Naive B cell (primary cell): ENCODE measurements around the gene RPS6KA4. TPM values are rescaled to one million over a fixed set of nuclear protein-coding genes. Genes with fewer than 3 reads are reported as not detected.

Source experiments
- ATAC-seq, 2 donors: fragments of 150-1000 bp; cut with Tn5 transposase; 2 replicates each; pipeline ENCODE4 v1.10.0; 2021; ENCODE audit warnings: low read depth in 2 of 2, mild to moderate bottlenecking in 2 of 2, moderate library complexity in 2 of 2
- DNase-seq: peaks from one replicate; pipeline ENCODE4 v3.0.0; 2022
- H3K27ac Mint-ChIP-seq, 6 donors: one replicate each; pipeline ENCODE4 v1.8.0; 2020 to 2022; ENCODE audit warnings: mild to moderate bottlenecking in 6 of 6, mixed read lengths in 6 of 6, moderate library complexity in 5 of 6, inconsistent platforms in 2 of 6
- H3K27me3 Mint-ChIP-seq, 3 donors: one replicate each; pipeline ENCODE4 v1.8.0; 2021 to 2022; ENCODE audit warnings: mixed read lengths in 3 of 3, mild to moderate bottlenecking in 1 of 3
- H3K36me3 Mint-ChIP-seq, 2 donors: one replicate each; pipeline ENCODE4 v1.8.0; 2020 to 2022; ENCODE audit warnings: mixed read lengths in 2 of 2, inconsistent platforms in 1 of 2, mild to moderate bottlenecking in 1 of 2
- H3K4me1 Mint-ChIP-seq, 3 donors: one replicate each; pipeline ENCODE4 v1.8.0; 2020 to 2022; ENCODE audit warnings: mixed read lengths in 3 of 3, inconsistent platforms in 1 of 3, mild to moderate bottlenecking in 1 of 3, moderate library complexity in 1 of 3
- H3K4me3 Mint-ChIP-seq, 8 donors: one replicate each; pipeline ENCODE4 v1.8.0; 2020 to 2022; ENCODE audit warnings: mild to moderate bottlenecking in 8 of 8, mixed read lengths in 8 of 8, moderate library complexity in 8 of 8, inconsistent platforms in 2 of 8
- H3K9me3 Mint-ChIP-seq, 7 donors: one replicate each; pipeline ENCODE4 v1.8.0; 2020 to 2022; ENCODE audit warnings: mixed read lengths in 7 of 7, mild to moderate bottlenecking in 5 of 7, inconsistent platforms in 2 of 7, moderate library complexity in 1 of 7
- polyA plus RNA-seq, 6 donors: library from polyadenylated mRNA; unstranded; fragments of 300-500 nt; fragmentation: Illumina TruSeq; gene quantifications; one replicate each; pipeline ENCODE4 v1.2.3, GENCODE V29; 2021; ENCODE audit warnings: low read depth in 6 of 6

RPS6KA4 gene
- polyA plus RNA-seq, 6 donors from 2014 or later = 1.1 to 8.3 (median 4.8) TPM

DNA sequence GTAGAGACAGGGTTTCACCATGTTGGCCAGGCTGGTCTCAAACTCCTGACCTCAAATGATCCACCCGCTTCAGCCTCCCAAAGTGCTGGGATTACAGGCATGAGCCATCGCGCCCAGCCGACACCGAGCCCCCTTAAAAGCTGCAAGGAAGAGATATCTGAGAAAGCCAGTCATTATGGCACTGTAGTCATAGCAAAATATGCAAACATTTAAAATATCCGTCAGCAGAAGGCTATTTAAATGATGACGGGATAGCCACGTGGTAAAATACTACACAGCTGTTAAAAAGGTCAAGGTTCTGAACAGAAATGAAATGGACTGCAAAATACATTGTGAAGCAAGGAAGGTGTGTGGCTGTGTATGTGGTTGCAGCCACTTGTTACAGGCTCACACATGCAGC is 25.4 kb upstream of the RPS6KA4 start:
- Mint-ChIP-seq H3K36me3 (no peaks in the 10 kb centered on the region), H3K4me3 (peak overlapping the region in 1 of 8 donors; percentile 29), H3K4me1 (peaks cover 22 to 35% (median 22%) of the 10 kb centered on the region in 3 donors), H3K9me3 (no peaks in the 10 kb centered on the region), H3K27me3 (no peaks in the 10 kb centered on the region), H3K27ac (peak overlapping the region in 2 of 6 donors; percentile 58 to 60)
- no peak for DNase-seq
- ATAC-seq = no peak

DNA sequence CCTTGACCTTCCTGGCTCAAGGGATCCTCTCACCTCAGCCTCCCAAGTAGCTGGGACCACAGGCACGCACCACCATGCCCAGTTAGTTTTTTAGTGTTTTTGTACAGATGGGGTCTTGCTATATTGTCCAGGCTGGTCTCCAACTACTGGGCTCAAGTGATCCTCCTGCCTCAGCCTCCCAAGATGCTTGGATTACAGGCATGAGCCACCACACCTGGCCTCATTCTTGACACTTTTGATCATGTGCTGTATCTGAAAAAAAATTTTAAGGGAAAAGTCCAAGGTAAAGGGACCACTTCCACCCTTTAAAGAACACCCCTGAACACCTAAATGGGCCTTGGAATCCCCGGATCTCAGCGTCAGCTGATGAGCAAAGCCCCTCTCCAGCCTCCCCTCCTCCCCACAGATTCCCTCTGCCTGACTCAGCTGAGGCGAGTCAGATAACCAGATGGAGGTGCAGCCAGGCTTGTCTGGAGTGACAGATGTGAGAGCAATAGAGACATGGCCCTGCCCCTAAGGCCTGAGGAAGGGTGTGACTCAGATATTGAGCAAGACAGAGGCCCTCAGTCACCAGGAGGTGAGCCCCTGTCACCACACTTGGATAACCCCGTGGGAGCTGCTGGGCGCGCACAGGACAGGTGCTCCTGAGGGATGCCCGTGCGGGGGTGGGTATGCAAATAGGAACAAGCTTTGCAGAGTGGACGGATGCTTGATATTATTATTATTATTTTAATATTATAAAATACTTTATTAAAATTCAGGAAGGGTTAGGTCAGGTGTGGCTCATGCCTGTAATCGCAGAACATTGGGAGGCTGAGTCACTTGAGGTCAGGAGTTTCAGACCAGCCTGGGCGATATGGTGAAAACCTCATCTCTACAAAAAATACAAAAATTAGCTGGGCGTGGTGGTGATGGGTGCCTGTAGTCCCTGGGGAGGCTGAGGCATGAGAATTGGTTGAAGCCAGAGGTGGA is 23.9 kb upstream of the RPS6KA4 start:
- H3K27ac Mint-ChIP-seq = peak overlapping the region in 5 of 6 donors; percentile 30 to 94 (median 83)
- no peaks in the 10 kb centered on the region for H3K27me3 Mint-ChIP-seq
- DNase-seq = peak; percentile 45
- peak; percentile 32 to 42 for ATAC-seq
- no peaks in the 10 kb centered on the region for H3K36me3 Mint-ChIP-seq
- no peaks in the 10 kb centered on the region for H3K9me3 Mint-ChIP-seq
- H3K4me3 Mint-ChIP-seq = peak overlapping the region in 6 of 8 donors; percentile 44 to 77 (median 55)
- peaks cover 33 to 44% (median 33%) of the 10 kb centered on the region in 3 donors for H3K4me1 Mint-ChIP-seq

DNA sequence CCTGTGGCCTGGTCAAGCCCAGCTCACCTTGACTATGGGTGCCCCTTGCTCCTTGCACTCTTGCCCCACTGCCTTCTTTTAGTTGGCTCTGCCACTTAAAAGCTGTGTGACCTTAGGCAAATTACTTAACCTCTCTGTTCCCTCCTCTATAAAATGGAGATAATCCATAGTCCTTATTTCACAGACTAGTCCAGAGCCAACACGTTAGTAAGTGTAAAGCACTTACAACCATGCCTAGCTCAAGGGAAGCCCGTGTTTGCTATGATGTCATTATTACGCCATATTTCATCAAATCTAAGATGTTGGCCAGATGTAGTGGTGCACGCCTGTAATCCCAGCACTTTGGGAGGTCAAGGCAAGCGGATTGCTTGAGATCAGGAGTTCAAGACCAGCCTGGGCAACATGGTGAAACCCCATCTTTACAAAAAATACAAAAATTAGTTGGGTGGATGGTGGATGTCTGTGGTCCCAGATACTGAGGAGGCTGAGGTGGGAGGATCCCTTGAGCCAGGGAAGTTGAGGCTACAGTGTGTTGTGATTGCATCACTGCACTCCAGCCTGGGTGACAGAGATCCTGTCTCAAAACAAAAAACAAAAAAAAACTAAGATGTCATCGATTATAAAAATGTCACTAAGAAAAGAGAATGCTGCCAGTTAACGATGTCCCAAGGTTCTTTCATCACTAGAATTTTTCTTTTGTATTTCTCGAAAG is 21.3 kb upstream of the RPS6KA4 start:
- Mint-ChIP-seq H3K4me3 (peak overlapping the region in 3 of 8 donors; percentile 70 to 74 (median 70)), H3K36me3 (no peaks in the 10 kb centered on the region), H3K9me3 (no peaks in the 10 kb centered on the region)

DNA sequence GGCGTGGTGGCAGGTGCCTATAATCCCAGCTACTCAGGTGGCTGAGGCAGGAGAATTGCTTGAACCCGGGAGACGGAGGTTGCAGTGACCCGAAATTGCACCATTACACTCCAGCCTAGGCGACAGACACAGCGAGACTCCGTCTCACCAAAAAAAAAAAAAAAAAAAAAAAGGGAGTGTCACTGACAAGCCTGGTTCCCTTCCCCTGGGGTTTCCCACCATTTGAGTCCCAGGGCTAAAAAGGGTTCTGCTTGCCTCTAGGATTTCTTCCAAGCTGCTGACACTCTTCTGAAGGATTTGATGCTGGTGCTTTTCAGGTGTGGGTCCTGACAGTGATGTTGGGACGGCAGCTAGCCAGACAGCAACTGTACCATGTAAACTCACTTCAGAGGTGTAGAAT is 20.2 kb upstream of the RPS6KA4 start:
- Mint-ChIP-seq H3K9me3 (no peaks in the 10 kb centered on the region), H3K27me3 (no peaks in the 10 kb centered on the region), H3K4me3 (peak overlapping the region in 7 of 8 donors; percentile 42 to 97 (median 92)), H3K27ac (peak overlapping the region; percentile 89 to 99 (median 98)), H3K36me3 (no peaks in the 10 kb centered on the region), H3K4me1 (peaks cover 42 to 52% (median 48%) of the 10 kb centered on the region in 3 donors)
- DNase-seq (no peak), ATAC-seq (no peak)

More for the DNA sequence above, 21.3 kb upstream of the RPS6KA4 start:
- no peak for ATAC-seq
- Mint-ChIP-seq H3K4me1 (peaks cover 42 to 52% (median 47%) of the 10 kb centered on the region in 3 donors), H3K27me3 (no peaks in the 10 kb centered on the region), H3K27ac (peak overlapping the region in 5 of 6 donors; percentile 62 to 99 (median 85))
- no peak for DNase-seq

DNA sequence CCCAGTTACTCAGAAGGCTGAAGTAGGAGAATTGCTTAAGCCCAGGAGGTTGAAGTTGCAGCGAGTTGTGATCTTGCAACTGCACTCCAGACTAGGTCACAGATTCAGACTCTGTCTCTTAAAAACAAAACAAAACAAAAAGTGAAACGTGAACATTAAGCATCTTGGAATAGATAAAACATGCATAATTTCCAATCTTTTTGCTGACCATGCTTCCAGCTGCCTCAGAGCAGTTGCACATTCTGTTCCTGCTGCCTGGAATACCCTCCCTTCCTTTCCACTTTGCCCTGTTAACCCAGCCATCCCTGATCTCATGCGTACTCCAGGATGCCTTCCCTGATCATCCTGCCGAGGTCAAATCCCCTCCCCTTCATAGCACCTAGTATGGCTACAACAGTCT is 19.7 kb upstream of the RPS6KA4 start:
- H3K27ac Mint-ChIP-seq = peak overlapping the region; percentile 98 to 99 (median 99)
- H3K4me3 Mint-ChIP-seq = peak overlapping the region; percentile 88 to 97 (median 94)
- peaks cover 42 to 52% (median 48%) of the 10 kb centered on the region in 3 donors for H3K4me1 Mint-ChIP-seq
- H3K9me3 Mint-ChIP-seq = no peaks in the 10 kb centered on the region
- no peak for ATAC-seq
- H3K36me3 Mint-ChIP-seq = no peaks in the 10 kb centered on the region
- no peak for DNase-seq
- no peaks in the 10 kb centered on the region for H3K27me3 Mint-ChIP-seq

DNA sequence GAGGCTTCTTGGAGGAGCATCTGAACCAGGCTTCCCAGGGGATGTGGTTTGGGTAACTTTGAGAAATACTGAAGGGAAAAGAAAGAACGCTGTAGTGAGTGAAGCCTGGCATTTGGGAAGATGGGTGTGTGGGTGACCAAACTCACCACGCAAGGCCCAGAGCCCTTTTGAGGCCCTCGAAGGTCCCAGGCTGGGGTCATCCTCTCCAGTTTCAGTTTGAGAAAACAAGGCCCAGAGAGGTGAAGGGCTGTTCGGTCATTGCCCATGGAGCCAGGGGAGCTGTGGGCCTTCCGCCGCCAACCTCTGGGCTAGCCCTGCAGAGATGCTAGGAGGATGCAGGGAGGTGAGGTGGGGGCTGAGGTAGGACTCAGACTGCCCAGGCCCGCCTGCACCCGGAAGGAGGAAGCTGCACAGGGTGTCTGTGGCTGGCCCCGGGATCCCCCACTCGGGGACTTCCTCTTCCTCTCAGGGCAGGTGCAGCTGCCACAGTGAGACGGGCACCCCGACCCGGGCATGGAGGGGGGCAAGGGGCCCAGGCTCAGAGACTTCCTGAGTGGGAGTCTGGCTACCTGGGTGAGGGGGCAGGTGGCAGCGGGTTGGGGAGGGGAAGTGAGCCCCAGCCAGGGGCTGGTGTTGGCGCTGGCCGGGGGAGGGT is 19.1 kb upstream of the RPS6KA4 start, which contains the start of gene CCDC88B:
Gene CCDC88B, plus strand, starts transcription at position 451 of the 655 bp plus-strand sequence. Its CDS starts 63 bp downstream, at position 514.
- DNase-seq = peak; percentile 99
- Mint-ChIP-seq H3K27ac (peak within 1 kb of the TSS; percentile 98 to 99 (median 99)), H3K4me3 (peak within 1 kb of the TSS; percentile 88 to 97 (median 94)), H3K27me3 (no peaks in the 10 kb centered on the region), H3K4me1 (peaks cover 40 to 51% (median 48%) of the 10 kb centered on the region in 3 donors), H3K36me3 (no peaks in the 10 kb centered on the region), H3K9me3 (no peaks in the 10 kb centered on the region)
- ATAC-seq = peak; percentile 88 to 90

DNA sequence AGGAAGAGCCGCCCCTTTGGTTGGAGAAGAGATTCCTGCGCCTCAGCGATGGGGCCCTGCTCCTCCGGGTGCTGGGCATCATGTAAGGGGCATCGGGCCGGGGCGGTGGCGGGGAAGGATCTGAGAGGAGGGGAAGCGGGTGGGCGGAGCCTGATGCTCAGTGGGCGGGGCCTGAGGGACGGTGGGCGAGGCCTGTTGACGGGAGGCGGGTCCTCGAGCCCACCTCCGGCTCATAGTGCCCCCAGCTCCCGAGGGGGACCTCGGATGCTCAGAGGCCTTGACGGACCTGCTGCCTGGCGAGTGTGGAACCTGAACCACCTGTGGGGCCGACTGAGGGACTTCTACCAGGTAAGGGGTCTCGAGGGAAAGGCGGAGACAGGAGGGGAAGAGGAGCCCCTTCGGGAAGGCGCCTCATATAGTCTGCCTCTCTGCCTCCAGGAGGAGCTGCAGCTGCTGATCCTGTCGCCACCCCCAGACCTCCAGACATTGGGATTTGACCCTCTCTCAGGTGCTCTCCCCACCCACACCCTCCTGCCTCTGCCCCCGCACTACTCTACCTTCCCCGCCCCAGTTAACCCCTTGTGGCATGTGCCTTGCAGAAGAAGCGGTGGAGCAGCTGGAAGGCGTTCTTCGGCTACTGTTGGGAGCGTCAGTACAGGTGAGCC is 18.2 kb upstream of the RPS6KA4 start:
- ATAC-seq (peak; percentile 43 to 44), DNase-seq (peak; percentile 78)
- H3K27me3 Mint-ChIP-seq = no peaks in the 10 kb centered on the region
- no peaks in the 10 kb centered on the region for H3K36me3 Mint-ChIP-seq
- no peaks in the 10 kb centered on the region for H3K9me3 Mint-ChIP-seq
- peaks cover 39 to 49% (median 45%) of the 10 kb centered on the region in 3 donors for H3K4me1 Mint-ChIP-seq
- peak overlapping the region; percentile 98 to 99 (median 99) for H3K27ac Mint-ChIP-seq
- peak overlapping the region; percentile 88 to 97 (median 94) for H3K4me3 Mint-ChIP-seq

DNA sequence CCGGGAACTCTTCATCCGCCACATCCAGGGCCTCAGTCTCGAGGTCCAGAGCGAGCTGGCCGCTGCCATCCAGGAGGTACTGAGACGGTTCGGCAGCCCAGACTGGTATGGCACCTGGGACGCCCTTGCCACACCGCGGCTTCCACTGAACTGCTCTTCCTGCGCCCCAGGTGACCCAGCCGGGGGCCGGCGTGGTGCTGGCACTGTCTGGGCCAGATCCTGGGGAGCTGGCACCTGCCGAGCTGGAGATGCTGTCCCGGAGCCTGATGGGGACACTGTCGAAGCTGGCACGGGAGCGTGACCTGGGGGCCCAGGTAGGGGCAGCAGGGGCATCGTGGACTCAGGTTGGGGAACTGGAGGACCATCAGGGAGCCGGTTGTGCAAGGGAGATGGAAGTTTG is 17.5 kb upstream of the RPS6KA4 start:
- H3K27me3 Mint-ChIP-seq = no peaks in the 10 kb centered on the region
- peak overlapping the region; percentile 88 to 97 (median 94) for H3K4me3 Mint-ChIP-seq
- no peaks in the 10 kb centered on the region for H3K9me3 Mint-ChIP-seq
- DNase-seq (no peak), ATAC-seq (no peak)
- H3K4me1 Mint-ChIP-seq = peaks cover 42 to 49% (median 45%) of the 10 kb centered on the region in 3 donors
- no peaks in the 10 kb centered on the region for H3K36me3 Mint-ChIP-seq
- peak overlapping the region in 4 of 6 donors; percentile 73 to 99 (median 98) for H3K27ac Mint-ChIP-seq

DNA sequence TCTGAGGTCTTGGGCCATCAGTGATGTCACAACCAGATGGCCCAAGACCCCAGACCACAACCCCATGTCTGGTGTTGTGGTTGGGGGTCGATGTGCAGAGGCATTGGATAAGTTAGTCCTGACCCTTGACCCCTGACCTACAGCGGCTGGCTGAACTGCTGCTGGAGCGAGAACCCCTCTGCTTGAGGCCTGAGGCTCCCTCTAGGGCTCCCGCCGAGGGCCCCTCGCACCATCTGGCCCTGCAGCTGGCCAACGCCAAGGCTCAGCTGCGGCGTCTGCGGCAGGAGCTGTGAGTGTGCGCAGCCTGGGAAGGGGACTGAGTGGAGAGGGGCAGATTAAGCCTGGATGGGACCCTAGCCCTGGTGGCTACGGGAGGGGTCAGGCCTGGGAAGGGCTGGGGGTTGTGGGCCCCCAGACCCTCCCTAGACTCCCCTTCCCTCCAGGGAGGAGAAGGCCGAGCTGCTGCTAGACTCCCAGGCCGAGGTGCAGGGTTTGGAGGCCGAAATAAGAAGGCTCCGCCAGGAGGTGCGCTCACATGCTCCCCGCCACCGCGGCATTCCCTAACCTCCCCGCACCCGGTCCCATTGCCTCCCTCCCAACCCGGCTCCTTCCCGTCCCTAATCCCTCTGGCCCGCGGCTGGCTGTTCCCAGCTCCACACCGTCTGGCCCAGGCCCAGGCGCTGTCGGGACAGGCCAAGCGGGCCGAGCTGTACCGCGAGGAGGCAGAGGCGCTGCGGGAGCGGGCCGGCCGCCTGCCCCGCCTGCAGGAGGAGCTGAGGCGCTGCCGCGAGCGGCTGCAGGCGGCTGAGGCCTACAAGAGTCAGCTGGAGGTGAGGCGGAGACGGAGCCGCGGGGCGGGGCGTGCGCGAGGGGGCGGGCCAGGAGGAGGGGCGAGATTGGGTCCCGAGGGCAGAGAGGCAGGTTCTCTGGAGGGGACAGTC is 16.8 kb upstream of the RPS6KA4 start:
- peak overlapping the region in 4 of 6 donors; percentile 15 to 99 (median 66) for H3K27ac Mint-ChIP-seq
- peak; percentile 24 to 32 for ATAC-seq
- peak; percentile 81 for DNase-seq
- H3K4me1 Mint-ChIP-seq = peaks cover 44 to 49% (median 46%) of the 10 kb centered on the region in 3 donors
- no peaks in the 10 kb centered on the region for H3K36me3 Mint-ChIP-seq
- peak overlapping the region in 7 of 8 donors; percentile 35 to 97 (median 92) for H3K4me3 Mint-ChIP-seq
- no peaks in the 10 kb centered on the region for H3K27me3 Mint-ChIP-seq
- no peaks in the 10 kb centered on the region for H3K9me3 Mint-ChIP-seq

DNA sequence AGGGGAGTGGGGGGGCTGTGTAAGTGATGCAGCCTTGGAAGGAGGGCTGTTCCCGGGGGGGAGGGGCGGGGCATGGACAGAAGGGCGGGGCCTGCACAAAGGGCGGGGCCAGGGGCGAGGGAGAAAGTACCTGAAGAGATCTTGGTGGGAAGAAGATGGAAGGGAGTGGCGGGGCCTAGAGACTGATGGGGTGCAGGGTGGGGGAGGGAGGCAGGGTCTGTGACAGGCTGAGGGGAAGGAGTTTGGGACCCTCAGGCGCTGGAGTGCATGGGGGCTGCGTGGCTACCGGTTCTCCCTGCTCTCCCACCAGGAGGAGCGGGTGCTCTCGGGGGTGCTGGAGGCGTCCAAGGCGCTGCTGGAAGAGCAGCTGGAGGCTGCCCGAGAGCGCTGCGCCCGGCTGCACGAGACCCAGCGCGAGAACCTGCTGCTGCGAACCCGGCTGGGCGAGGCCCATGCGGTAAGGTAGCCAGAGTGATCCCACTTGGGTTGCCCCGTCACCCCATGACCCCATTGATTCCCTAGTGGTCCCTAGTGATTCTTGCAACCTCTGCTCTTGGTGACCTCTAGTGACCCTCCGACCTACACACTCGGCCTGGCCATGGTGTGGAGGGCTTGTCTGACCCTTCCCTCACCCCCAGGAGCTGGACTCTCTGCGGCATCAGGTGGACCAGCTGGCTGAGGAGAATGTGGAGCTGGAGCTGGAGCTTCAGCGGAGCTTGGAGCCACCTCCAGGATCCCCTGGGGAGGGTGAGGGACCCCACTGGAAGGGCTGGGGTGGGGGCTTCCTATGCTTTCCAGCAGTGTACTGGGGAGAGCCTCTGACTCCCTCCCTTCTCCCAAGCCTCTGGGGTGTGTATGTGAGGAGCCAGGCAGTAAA is 15.9 kb upstream of the RPS6KA4 start:
- Mint-ChIP-seq H3K9me3 (no peaks in the 10 kb centered on the region), H3K36me3 (no peaks in the 10 kb centered on the region), H3K4me1 (peaks cover 41 to 48% (median 46%) of the 10 kb centered on the region in 3 donors), H3K27ac (peak overlapping the region; percentile 32 to 99 (median 62)), H3K4me3 (peak overlapping the region in 5 of 8 donors; percentile 51 to 94 (median 67)), H3K27me3 (no peaks in the 10 kb centered on the region)
- ATAC-seq (no peak), DNase-seq (no peak)
